ENCODE results near the gene LDB1. TPM values are rescaled to one million over a fixed set of nuclear protein-coding genes. Genes with fewer than 3 reads are reported as not detected.

Gene LDB1
- total RNA-seq, 1 donor from 2014 or later = 29.2 TPM

DNA sequence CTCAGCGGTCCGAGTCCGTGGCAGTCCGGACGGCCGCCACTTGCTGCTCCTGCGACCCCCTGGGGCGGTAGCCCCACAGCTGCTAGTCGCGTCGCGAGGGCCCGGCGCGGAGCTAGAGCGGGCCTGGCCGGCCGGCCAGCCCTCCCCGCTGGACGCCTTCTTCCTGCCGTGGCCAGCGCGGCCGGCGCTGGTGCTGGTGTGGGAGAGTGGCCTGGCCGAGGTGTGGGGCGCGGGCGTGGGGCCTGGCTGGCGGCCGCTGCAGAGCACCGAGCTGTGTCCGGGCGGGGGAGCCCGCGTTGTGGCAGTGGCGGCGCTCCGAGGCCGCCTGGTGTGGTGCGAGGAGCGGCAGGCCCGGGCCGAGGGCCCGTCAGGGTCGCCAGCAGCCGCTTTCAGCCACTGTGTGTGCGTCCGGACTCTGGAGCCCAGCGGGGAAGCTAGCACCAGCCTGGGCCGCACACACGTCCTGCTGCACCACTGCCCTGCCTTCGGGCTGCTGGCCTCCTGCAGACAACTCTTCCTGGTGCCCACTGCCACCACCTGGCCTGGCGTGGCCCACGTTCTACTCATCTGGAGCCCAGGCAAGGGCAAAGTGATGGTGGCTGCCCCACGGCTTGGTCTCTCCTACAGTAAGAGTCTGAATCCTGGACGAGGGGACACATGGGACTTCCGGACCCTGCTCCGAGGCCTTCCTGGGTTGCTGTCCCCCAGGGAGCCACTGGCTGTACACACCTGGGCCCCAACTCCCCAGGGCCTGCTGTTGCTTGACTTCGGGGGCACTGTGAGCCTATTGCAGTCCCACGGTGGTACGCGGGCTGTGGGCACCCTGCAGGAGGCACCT is 54.4 kb downstream of the LDB1 start:
- Histone ChIP-seq H3K9ac (ENCODE audit: low read depth in 1 of 3, low read length in 3 of 3) (peak overlapping the region; percentile 78 to 96 (median 88)), H3K9me3 (ENCODE audit: control insufficient read depth in 3 of 3, low read length in 3 of 3) (no peaks in the 10 kb centered on the region), H3K36me3 (ENCODE audit: control insufficient read depth in 3 of 3, insufficient read depth in 3 of 3, low read length in 3 of 3) (peaks cover 0 to 11% (median 5%) of the 10 kb centered on the region in 3 donors), H3K4me1 (ENCODE audit: control insufficient read depth in 3 of 3, insufficient read depth in 3 of 3, low read length in 3 of 3) (peaks cover 29 to 39% (median 34%) of the 10 kb centered on the region in 3 donors), H3K27ac (ENCODE audit: low read depth, low read length) (peak overlapping the region; percentile 76), H3K4me3 (ENCODE audit: low read length in 3 of 3) (peak overlapping the region; percentile 70 to 91 (median 88)), H3K27me3 (ENCODE audit: control insufficient read depth in 3 of 3, insufficient read depth in 3 of 3, low read length in 3 of 3) (no peaks in the 10 kb centered on the region)

DNA sequence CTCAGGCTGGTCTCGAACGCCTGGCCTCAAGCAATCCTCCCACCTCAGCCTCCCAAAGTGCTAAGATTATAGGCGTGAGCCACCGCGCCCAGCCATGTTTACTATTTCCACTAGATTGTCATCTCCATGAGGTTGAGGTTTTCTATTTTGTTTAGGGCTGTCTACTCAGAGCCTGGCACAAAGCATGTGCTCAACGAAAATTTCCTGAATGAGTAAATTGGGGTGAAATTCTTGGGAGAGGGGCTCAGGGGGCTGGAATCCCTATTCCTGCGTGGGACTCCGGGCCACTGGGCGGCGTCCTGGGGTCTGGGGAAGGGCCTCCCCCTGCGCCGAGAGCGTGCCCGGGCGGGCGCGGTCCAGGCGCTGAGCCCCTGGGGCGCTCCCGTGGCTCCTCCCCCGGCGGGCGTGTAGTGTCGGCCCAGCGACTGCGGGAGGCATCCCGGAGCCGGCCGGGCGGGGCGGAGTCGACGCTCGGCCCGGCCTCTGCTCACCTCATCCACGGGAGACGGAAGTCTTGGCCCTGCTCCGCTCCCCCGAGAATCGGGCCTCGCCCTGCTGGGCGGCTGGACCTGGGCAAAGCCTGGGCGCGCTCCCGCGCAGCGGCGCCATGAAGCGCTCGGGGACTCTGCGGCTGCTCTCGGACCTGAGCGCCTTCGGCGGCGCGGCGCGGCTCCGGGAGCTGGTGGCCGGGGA is 55.2 kb downstream of the LDB1 start, which contains the start of gene HPS6:
TSS of gene HPS6 (plus strand) at position 482 of the 693 bp plus-strand sequence. CDS start at position 608, 126 bp downstream.
- H3K4me1 ChIP-seq (ENCODE audit: control insufficient read depth in 3 of 3, insufficient read depth in 3 of 3, low read length in 3 of 3) = peaks cover 29 to 39% (median 34%) of the 10 kb centered on the region in 3 donors
- peaks cover 0 to 11% (median 5%) of the 10 kb centered on the region in 3 donors for H3K36me3 ChIP-seq (ENCODE audit: control insufficient read depth in 3 of 3, insufficient read depth in 3 of 3, low read length in 3 of 3)
- H3K9me3 ChIP-seq (ENCODE audit: control insufficient read depth in 3 of 3, low read length in 3 of 3) = no peaks in the 10 kb centered on the region
- H3K9ac ChIP-seq (ENCODE audit: low read depth in 1 of 3, low read length in 3 of 3) = peak within 1 kb of the TSS; percentile 78 to 96 (median 88)
- peak within 1 kb of the TSS; percentile 70 to 91 (median 88) for H3K4me3 ChIP-seq (ENCODE audit: low read length in 3 of 3)
- peak within 1 kb of the TSS; percentile 76 for H3K27ac ChIP-seq (ENCODE audit: low read depth, low read length)
- H3K27me3 ChIP-seq (ENCODE audit: control insufficient read depth in 3 of 3, insufficient read depth in 3 of 3, low read length in 3 of 3) = no peaks in the 10 kb centered on the region

DNA sequence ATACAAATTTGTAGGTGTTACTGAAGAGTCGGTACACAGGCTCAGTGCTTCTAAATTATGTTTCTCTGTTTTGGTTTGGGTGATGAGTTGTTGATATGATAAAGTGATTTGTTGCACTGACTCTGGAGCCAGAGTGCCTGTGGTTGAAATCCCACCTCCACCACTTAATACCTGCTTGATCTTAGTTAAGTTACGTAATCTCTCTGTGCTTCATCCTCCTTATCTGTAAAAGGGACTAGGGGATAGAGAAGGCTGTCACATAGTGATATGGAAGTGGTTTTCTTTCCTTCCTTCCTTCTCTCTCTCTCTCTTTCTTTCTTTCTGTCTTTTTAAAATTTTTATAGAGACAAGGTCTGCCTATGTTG is 55.7 kb downstream of the LDB1 start:
- no peaks in the 10 kb centered on the region for H3K9me3 ChIP-seq (ENCODE audit: control insufficient read depth in 3 of 3, low read length in 3 of 3)
- H3K27me3 ChIP-seq (ENCODE audit: control insufficient read depth in 3 of 3, insufficient read depth in 3 of 3, low read length in 3 of 3) = no peaks in the 10 kb centered on the region
- H3K36me3 ChIP-seq (ENCODE audit: control insufficient read depth in 3 of 3, insufficient read depth in 3 of 3, low read length in 3 of 3) = peaks cover 0 to 10% (median 5%) of the 10 kb centered on the region in 3 donors
- peak overlapping the region in 2 of 3 donors; percentile 88 to 96 for H3K9ac ChIP-seq (ENCODE audit: low read depth in 1 of 3, low read length in 3 of 3)
- peak overlapping the region; percentile 76 for H3K27ac ChIP-seq (ENCODE audit: low read depth, low read length)
- peak overlapping the region in 1 of 3 donors; percentile 70 for H3K4me3 ChIP-seq (ENCODE audit: low read length in 3 of 3)
- H3K4me1 ChIP-seq (ENCODE audit: control insufficient read depth in 3 of 3, insufficient read depth in 3 of 3, low read length in 3 of 3) = peaks cover 29 to 38% (median 34%) of the 10 kb centered on the region in 3 donors

DNA sequence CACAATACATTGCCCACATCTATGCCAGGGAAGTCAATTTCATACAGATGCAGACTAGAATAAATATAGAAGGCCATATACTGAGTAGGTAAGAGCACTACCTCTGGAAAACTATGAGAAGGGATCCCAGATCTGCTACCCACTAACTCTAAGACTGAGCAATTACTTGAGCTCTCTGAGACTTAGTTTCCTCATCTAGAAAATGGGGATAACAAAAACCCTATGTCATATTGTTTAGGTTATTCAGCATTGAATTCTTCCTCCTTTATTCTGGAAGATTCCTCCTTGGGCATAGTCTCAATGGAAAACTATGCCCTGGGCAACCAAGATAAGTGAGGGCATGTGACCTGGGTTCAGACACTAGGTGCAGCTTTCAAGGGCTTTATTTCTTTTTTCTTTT is 60.2 kb downstream of the LDB1 start:
- Histone ChIP-seq H3K36me3 (ENCODE audit: control insufficient read depth in 3 of 3, insufficient read depth in 3 of 3, low read length in 3 of 3) (no peaks in the 10 kb centered on the region), H3K4me3 (ENCODE audit: low read length in 3 of 3) (no peak overlapping the region), H3K4me1 (ENCODE audit: control insufficient read depth in 3 of 3, insufficient read depth in 3 of 3, low read length in 3 of 3) (peaks cover 0 to 4% (median 2%) of the 10 kb centered on the region in 3 donors), H3K9me3 (ENCODE audit: control insufficient read depth in 3 of 3, low read length in 3 of 3) (no peaks in the 10 kb centered on the region), H3K27ac (ENCODE audit: low read depth, low read length) (no peak overlapping the region), H3K9ac (ENCODE audit: low read depth in 1 of 3, low read length in 3 of 3) (no peak overlapping the region), H3K27me3 (ENCODE audit: control insufficient read depth in 3 of 3, insufficient read depth in 3 of 3, low read length in 3 of 3) (no peaks in the 10 kb centered on the region)

Small RNA genes within 50 kb of the gene (small RNA-seq; reads per million reads assigned to genes)
- gene AL500527.1 (not detected), gene AL500527.2 (not detected)

Other genes with a start within 250 kb of the LDB1 start
- gene ARMH3, start 64.2 kb downstream of the LDB1 start, total RNA-seq = 13.0 TPM
- 16.7 TPM for gene HPS6, start 55.0 kb downstream of the LDB1 start, total RNA-seq
- 7.3 TPM for gene PPRC1, start 12.7 kb upstream of the LDB1 start, total RNA-seq
- 26.6 TPM for gene NOLC1, start 32.0 kb upstream of the LDB1 start, total RNA-seq
- not detected for gene ELOVL3, start 105.9 kb upstream of the LDB1 start, total RNA-seq
- gene PITX3, start 121.1 kb upstream of the LDB1 start, total RNA-seq = 4.2 TPM
- gene GBF1, start 125.2 kb upstream of the LDB1 start, total RNA-seq = 17.7 TPM